GM19238 (cell line): ENCODE data around the gene ITSN2.
"Not testable (repeated sequence)": the region's sequence is repeated elsewhere in the genome, so short reads cannot be mapped to it uniquely, and the experiment has no call there.

Experiments used
- DNase-seq: peaks from one replicate; pipeline ENCODE4 v3.0.0; 2011; ENCODE audit warnings: low spot score; ENCODE audit not compliant: insufficient read length

The ITSN2 gene

GRCh38 chr2:24220554-24221291, 139.6 kb downstream of the ITSN2 start:
- no peak for DNase-seq

GRCh38 chr2:24214880-24215279, 145.5 kb downstream of the ITSN2 start:
- peak; percentile 53 for DNase-seq

- no peak for DNase-seq
Measured at GRCh38 chr2:24211408-24211807, 148.9 kb downstream of the ITSN2 start.

GRCh38 chr2:24210723-24211122, 149.6 kb downstream of the ITSN2 start:
- no peak for DNase-seq

GRCh38 chr2:24210106-24210455, 150.3 kb downstream of the ITSN2 start:
- no peak for DNase-seq

DNA sequence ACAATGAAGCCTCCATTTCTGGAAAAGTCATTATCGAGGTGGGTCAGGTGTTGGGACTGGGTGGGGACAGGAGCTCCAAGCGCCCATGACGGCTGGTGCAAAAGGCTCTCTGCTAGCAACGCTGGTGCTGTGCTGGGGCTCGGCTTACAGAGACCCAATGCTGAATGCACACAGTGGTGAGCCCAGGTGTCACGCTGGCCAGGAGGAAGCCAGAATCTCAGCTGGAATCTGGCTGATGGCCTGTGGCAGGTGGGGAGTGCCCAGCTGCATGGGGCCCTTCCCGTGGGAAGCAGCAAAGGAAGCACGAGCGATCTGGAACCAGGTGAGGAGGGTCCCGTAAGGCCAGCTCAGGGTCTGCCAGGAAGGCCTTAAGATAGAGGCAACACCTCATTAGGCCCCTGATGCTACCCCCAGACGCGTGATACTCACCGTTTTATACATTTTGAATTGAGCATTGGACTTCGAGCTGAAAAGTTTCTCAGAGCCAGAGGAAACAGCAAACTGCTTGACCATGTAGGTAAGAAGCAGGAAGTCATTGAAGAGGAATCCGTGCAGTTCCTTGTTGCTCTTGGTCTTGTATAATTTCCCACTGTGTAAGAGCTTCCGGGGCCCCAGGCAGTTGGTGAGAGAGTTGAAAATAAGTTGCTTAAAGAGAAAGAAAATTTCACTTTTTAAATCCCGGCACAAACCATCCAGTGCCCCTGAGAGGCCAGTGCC, 150.8 kb downstream of the ITSN2 start:
- no peak for DNase-seq

DNA sequence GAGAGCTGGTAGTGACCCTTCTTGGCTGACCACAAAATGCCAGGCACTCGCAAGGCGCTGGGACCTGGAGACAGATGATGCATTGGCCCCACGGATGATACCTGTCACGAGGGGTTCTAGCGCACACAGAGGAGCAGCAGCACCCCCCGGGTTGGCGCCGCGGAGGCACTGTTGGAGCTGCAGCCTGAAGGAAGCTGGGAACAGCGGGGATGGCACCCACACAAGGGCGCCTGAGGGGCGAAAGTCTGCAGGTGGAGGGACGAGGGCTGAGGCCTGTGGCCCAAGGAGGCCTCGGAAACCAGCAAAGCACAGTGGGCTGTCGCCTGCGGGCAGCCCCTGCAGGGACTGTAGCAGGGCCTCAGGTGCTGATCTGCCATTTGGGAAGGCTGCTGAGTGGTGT, 151.8 kb downstream of the ITSN2 start:
- no peak for DNase-seq

DNA sequence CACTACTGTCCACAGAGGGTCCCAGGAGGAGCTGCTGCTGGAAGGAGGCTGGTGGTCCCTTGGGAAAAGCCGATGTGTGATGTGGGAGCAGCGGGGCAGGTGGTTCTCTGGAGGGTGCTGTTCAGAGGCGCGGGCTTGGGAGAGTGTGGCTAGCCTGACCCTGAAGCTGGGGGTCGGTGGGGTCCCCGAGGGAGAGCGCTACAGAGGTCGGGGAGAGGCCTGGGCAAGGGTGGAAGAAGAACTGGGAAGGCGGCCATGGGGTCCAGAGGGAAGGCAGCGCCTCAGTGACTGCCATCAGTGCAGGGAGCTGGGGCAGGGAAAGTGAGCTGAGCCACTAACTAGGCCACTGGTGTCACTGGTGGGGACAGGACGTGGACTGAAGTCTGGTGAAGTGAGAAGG, 153.0 kb downstream of the ITSN2 start:
- DNase-seq, result no peak

DNA sequence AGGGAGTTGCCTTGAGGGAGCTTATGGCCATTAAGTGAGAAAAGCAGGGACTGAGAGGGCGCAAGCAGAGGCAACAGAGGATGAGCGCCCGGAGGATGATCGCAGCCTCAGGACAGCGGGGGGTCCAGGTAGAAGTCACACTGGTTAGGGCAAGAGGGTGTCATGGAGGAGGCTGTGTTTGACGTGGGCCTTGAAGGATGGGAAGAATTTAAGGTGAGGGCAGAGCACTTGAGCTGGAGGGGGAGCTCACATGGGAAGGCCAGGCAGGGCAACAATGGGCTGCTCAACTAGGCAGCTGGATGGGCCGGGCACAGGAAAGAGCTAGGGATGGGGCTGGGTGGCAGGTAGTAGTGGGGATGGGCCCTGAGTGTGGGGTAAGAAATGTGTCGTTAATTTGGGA, 153.6 kb downstream of the ITSN2 start:
- DNase-seq, result no peak

- DNase-seq, result no peak
Measured at GRCh38 chr2:24206242-24206641, 154.1 kb downstream of the ITSN2 start.

DNA sequence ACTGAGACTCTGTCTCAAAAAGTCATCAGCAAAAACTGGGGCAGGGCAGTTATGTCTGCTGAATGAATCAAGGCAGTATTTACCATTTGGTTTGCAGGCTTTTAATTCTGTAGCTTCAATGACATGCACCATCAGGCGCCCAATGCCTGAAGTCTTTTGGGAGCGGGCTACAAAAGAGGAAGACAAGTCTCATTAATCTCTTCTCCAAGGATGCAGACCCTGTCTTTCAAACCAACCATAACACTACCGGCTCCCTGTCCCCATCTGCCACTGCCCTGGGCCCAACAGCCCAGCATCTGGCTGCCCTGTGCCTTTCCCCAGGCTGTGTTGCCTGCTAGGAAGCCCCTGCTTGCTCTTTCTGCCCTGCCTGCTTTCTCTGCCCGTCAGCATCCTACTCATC, 155.2 kb downstream of the ITSN2 start:
- no peak for DNase-seq

- DNase-seq, result no peak
Measured at GRCh38 chr2:24204505-24204904, 155.8 kb downstream of the ITSN2 start.

GRCh38 chr2:24203787-24204150, 156.6 kb downstream of the ITSN2 start:
- DNase-seq, result no peak

- DNase-seq, result no peak
Measured at GRCh38 chr2:24203029-24203786, 157.1 kb downstream of the ITSN2 start.

DNA sequence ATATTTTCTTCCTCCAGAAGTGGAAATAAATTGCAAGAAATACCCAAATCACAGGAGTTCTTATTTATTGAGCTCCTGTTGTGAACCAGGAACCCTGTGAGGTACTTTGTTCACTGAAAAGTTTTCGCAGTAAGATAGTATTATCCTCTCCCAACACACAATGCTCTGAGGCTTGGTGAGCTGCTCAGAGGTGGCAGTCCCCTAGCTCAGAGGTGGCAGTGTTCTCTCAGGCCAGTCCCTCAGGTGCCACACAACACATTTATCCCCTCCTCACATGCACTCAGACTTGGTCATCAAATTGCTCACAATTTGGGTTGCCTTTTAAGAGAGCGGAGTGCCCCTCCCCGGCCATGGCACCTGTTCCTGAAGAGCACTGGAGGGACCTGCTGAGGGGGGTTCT, 159.5 kb downstream of the ITSN2 start:
- no peak for DNase-seq

GRCh38 chr2:24199968-24200590, 160.3 kb downstream of the ITSN2 start:
- no peak for DNase-seq

GRCh38 chr2:24197213-24197612, 163.1 kb downstream of the ITSN2 start:
- not testable (repeated sequence) for DNase-seq

- no peak for DNase-seq
Measured at GRCh38 chr2:24191848-24192247, 168.5 kb downstream of the ITSN2 start.

- DNase-seq, result no peak
Measured at GRCh38 chr2:24191156-24191555, 169.2 kb downstream of the ITSN2 start.

GRCh38 chr2:24190503-24190902, 169.8 kb downstream of the ITSN2 start:
- DNase-seq, result no peak

- no peak for DNase-seq
Measured at GRCh38 chr2:24189551-24189950, 170.8 kb downstream of the ITSN2 start.
